ENCODE results near the gene DNAJC27.
A peak's percentile ranks its signal among the peaks of the same experiment; 100 is the strongest.

DNAJC27 gene

GRCh38 chr2:24993406-24994145 lies 21.8 kb upstream of the DNAJC27 start:
- no peak for TF ChIP-seq POLR2A (IDR thresholded peaks at IDR 0.05; ENCODE audit: low read depth, low read length)
- TF ChIP-seq TAF1 (IDR thresholded peaks at IDR 0.05; ENCODE audit: borderline replicate concordance, low read depth, low read length): no peak
- TF ChIP-seq POLR2AphosphoS5 (IDR thresholded peaks at IDR 0.05; ENCODE audit: low read depth, low read length): no peak
- FAIRE-seq (no peak), DNase-seq (ENCODE audit: insufficient read length) (no peak)

GRCh38 chr2:24986372-24986771 lies 14.6 kb upstream of the DNAJC27 start:
- TF ChIP-seq POLR2AphosphoS5 (IDR thresholded peaks at IDR 0.05; ENCODE audit: low read depth, low read length) (no peak), TAF1 (IDR thresholded peaks at IDR 0.05; ENCODE audit: borderline replicate concordance, low read depth, low read length) (no peak), POLR2A (IDR thresholded peaks at IDR 0.05; ENCODE audit: low read depth, low read length) (no peak)
- FAIRE-seq (no peak), DNase-seq (ENCODE audit: insufficient read length) (no peak)

- no peak for DNase-seq (ENCODE audit: insufficient read length)
These were observed 13.8 kb upstream of the DNAJC27 start for GRCh38 chr2:24985511-24985910.

DNA sequence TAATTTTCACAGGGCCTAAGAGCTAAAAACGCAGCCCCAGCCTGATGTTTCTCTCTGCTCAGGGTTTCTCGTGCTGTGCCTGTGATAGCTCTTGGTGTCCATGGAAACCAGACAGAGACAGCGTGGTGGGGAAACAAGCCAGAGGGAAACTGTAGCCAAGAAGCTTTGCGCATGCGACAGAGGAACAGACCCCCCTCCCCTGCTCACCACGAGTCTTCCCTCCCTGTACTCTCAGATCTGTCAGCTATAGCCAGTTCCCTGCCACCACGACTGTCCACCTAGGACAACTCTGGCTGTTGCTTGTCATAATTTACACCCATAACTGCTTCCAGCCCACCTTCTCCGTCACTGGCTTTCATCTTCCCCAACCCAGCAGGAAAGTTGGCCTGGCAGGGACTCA lies 13.2 kb upstream of the DNAJC27 start:
- FAIRE-seq (no peak), DNase-seq (ENCODE audit: insufficient read length) (no peak)
- no peak for TF ChIP-seq TAF1 (IDR thresholded peaks at IDR 0.05; ENCODE audit: borderline replicate concordance, low read depth, low read length)
- no peak for TF ChIP-seq POLR2A (IDR thresholded peaks at IDR 0.05; ENCODE audit: low read depth, low read length)
- TF ChIP-seq POLR2AphosphoS5 (IDR thresholded peaks at IDR 0.05; ENCODE audit: low read depth, low read length): no peak

More at GRCh38 chr2:24985511-24985910, 13.8 kb upstream of the DNAJC27 start:
- FAIRE-seq: no peak
- TF ChIP-seq POLR2AphosphoS5 (IDR thresholded peaks at IDR 0.05; ENCODE audit: low read depth, low read length) (no peak), TAF1 (IDR thresholded peaks at IDR 0.05; ENCODE audit: borderline replicate concordance, low read depth, low read length) (no peak), POLR2A (IDR thresholded peaks at IDR 0.05; ENCODE audit: low read depth, low read length) (no peak)

DNA sequence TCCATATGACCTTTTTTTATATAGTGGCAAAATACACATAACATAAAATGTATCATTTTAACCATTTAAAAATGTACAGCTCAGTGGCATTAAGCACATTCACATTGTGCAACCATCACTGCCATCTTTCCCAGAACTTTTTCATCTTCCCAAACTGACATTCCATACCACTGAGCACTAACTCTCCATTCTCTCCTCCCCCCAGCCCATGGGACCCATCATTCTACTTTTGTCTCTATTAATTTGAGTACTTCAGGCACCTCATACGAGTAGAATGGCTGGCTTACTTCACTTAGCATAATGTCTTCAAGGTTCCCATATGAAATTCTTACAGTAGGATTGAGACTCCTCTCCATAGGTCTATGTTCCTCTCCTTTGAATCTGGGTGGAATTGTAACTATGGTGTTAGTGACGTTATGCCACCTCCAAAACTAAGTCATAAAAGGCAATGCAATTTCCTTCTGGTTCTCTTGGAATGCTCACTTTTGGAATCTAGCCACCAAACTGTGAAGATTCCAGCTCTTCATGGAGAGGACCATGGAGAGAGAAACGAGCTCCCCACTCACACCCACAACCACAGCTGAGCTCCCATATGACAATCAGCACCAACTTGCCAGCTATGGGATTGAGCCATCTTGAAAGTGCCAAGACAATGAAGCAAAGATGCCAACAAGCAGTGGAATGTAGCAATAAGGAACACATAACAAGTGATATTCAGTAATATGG lies 9.8 kb upstream of the DNAJC27 start:
- FAIRE-seq: no peak
- no peak for DNase-seq (ENCODE audit: insufficient read length)
- TF ChIP-seq POLR2A (IDR thresholded peaks at IDR 0.05; ENCODE audit: low read depth, low read length) (no peak), TAF1 (IDR thresholded peaks at IDR 0.05; ENCODE audit: borderline replicate concordance, low read depth, low read length) (no peak), POLR2AphosphoS5 (IDR thresholded peaks at IDR 0.05; ENCODE audit: low read depth, low read length) (no peak)

DNA sequence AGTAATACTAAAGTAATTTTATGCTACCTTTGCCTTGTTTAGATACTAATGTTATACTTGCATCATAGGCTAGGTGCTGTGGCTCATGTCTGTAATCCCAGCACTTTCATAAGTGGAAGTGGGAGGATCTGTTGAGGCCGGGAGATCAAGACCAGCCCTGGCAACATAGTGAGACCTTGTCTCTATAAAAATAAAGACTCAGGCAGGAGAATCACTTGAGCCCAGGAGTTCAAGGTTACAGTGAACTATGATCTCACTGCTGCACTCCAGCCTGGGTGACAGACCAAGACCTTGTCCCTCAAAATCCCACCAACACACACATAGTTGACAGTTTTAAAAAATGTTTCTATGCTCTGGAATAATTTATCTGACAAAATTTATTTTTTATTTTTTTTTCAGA lies 6.9 kb upstream of the DNAJC27 start:
- FAIRE-seq: no peak
- no peak for DNase-seq (ENCODE audit: insufficient read length)
- no peak for TF ChIP-seq POLR2AphosphoS5 (IDR thresholded peaks at IDR 0.05; ENCODE audit: low read depth, low read length)
- TF ChIP-seq TAF1 (IDR thresholded peaks at IDR 0.05; ENCODE audit: borderline replicate concordance, low read depth, low read length): no peak
- TF ChIP-seq POLR2A (IDR thresholded peaks at IDR 0.05; ENCODE audit: low read depth, low read length): no peak

- no peak for TF ChIP-seq POLR2AphosphoS5 (IDR thresholded peaks at IDR 0.05; ENCODE audit: low read depth, low read length)
- TF ChIP-seq POLR2A (IDR thresholded peaks at IDR 0.05; ENCODE audit: low read depth, low read length): no peak
- TF ChIP-seq TAF1 (IDR thresholded peaks at IDR 0.05; ENCODE audit: borderline replicate concordance, low read depth, low read length): no peak
- FAIRE-seq: no peak
- no peak for DNase-seq (ENCODE audit: insufficient read length)
These were observed 5.9 kb upstream of the DNAJC27 start for GRCh38 chr2:24977631-24978030.

GRCh38 chr2:24973812-24974211 lies 2.1 kb upstream of the DNAJC27 start:
- DNase-seq (ENCODE audit: insufficient read length) (no peak), FAIRE-seq (no peak)
- TF ChIP-seq TAF1 (IDR thresholded peaks at IDR 0.05; ENCODE audit: borderline replicate concordance, low read depth, low read length) (no peak), POLR2AphosphoS5 (IDR thresholded peaks at IDR 0.05; ENCODE audit: low read depth, low read length) (no peak), POLR2A (IDR thresholded peaks at IDR 0.05; ENCODE audit: low read depth, low read length) (no peak)

DNA sequence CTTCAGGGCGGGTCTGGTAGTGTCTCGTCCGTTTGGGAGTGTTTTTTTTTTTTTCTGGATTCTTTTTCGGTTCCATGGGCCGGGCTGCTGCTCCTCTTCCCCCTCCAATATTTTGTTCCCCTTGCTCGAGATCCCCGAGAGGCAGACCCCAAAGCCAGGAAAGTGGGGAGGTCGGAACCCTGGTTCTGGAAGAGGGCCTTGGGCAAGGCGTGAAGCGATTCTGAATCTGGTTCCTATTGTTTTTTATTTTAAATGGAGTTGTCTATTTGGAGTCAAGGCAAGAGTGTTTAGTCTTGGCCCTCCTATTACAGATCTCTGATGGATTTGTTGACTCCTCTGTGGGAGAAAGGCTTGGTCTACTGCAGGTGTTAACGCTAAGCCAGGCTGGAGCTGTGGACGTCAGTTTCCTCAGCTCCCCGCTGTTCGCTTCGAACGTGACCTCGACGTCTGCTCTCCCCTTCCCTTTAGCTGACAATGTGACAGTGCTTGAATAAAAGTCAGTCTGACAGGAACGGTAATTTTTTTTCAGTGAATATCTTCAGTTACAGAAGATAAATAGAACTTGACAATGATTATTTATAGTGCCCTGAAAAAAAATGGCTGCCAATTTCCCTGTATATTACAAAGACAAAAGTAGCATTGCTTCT lies 683 bp upstream of the DNAJC27 start:
- DNase-seq (ENCODE audit: insufficient read length) (no peak), FAIRE-seq (no peak)
- TF ChIP-seq TAF1 (IDR thresholded peaks at IDR 0.05; ENCODE audit: borderline replicate concordance, low read depth, low read length): no peak
- no peak for TF ChIP-seq POLR2AphosphoS5 (IDR thresholded peaks at IDR 0.05; ENCODE audit: low read depth, low read length)
- TF ChIP-seq POLR2A (IDR thresholded peaks at IDR 0.05; ENCODE audit: low read depth, low read length): no peak

- no peak for DNase-seq (ENCODE audit: insufficient read length)
- no peak for FAIRE-seq
These were observed 544 bp downstream of the DNAJC27 start for GRCh38 chr2:24971286-24971535.

GRCh38 chr2:24970483-24971285 lies 1.1 kb downstream of the DNAJC27 start:
- FAIRE-seq: no peak
- TF ChIP-seq TAF1 (IDR thresholded peaks at IDR 0.05; ENCODE audit: borderline replicate concordance, low read depth, low read length) (no peak), POLR2AphosphoS5 (IDR thresholded peaks at IDR 0.05; ENCODE audit: low read depth, low read length) (no peak), POLR2A (IDR thresholded peaks at IDR 0.05; ENCODE audit: low read depth, low read length) (no peak)

More at GRCh38 chr2:24971286-24971535, 544 bp downstream of the DNAJC27 start:
- TF ChIP-seq POLR2A (IDR thresholded peaks at IDR 0.05; ENCODE audit: low read depth, low read length): no peak
- TF ChIP-seq TAF1 (IDR thresholded peaks at IDR 0.05; ENCODE audit: borderline replicate concordance, low read depth, low read length): no peak
- no peak for TF ChIP-seq POLR2AphosphoS5 (IDR thresholded peaks at IDR 0.05; ENCODE audit: low read depth, low read length)

More at GRCh38 chr2:24970483-24971285, 1.1 kb downstream of the DNAJC27 start:
- DNase-seq (ENCODE audit: insufficient read length): peak; percentile 20
